Measurements from ENCODE around the gene SCN3A. TPM values are rescaled to one million over a fixed set of nuclear protein-coding genes. Genes with fewer than 3 reads are reported as not detected.

SCN3A gene
- total and polyA plus RNA-seq, 10 of the 15 experiments (the other 5 are each of a cell fraction or from before 2014, with no cell fraction given), result 0.04 to 0.34 (median 0.06) TPM; not detected in 3

DNA sequence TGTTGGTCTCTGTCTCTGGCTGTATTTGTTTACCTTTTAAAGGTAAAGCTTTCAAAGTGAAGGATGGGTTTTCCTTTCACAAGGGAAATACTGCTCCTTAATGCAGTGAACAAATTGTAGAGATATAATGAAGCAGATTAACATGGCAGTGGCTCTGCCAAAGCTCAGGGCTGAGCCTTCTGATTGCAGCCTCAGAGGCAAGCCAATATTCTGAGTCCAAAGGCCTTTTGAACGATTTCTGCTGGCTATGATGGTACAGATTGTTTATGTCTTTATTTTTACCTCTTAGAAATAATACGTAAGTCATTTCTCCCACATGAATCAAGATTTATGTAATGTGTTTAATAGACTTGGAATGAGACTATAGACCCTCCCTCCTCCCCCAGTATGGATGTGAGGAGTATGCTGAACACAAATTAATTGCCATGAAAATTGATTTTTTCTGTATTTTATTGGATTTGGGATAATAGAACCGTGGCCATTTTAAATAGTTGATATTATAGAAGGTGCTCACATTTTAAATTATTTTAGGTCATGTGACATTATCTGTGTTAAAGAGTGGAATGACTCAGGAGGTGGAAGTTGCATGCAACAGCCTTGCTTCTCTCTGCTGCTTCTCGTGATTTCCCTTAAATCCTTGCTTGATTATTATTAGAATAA is 36.1 kb upstream of the SCN3A start:
- intact Hi-C loops (cut with micrococcal nuclease; ENCODE audit: unreplicated experiment), result loop anchor here (2.0 to 5.0 kb wide), 4 partner anchors 53 to 887 kb away; partner anchors contain the start of gene SCN1A
- no peak for ATAC-seq
- TF ChIP-seq, protein P1, sequence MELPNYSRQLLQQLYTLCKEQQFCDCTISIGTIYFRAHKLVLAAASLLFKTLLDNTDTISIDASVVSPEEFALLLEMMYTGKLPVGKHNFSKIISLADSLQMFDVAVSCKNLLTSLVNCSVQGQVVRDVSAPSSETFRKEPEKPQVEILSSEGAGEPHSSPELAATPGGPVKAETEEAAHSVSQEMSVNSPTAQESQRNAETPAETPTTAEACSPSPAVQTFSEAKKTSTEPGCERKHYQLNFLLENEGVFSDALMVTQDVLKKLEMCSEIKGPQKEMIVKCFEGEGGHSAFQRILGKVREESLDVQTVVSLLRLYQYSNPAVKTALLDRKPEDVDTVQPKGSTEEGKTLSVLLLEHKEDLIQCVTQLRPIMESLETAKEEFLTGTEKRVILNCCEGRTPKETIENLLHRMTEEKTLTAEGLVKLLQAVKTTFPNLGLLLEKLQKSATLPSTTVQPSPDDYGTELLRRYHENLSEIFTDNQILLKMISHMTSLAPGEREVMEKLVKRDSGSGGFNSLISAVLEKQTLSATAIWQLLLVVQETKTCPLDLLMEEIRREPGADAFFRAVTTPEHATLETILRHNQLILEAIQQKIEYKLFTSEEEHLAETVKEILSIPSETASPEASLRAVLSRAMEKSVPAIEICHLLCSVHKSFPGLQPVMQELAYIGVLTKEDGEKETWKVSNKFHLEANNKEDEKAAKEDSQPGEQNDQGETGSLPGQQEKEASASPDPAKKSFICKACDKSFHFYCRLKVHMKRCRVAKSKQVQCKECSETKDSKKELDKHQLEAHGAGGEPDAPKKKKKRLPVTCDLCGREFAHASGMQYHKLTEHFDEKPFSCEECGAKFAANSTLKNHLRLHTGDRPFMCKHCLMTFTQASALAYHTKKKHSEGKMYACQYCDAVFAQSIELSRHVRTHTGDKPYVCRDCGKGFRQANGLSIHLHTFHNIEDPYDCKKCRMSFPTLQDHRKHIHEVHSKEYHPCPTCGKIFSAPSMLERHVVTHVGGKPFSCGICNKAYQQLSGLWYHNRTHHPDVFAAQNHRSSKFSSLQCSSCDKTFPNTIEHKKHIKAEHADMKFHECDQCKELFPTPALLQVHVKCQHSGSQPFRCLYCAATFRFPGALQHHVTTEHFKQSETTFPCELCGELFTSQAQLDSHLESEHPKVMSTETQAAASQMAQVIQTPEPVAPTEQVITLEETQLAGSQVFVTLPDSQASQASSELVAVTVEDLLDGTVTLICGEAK (IDR thresholded peaks at IDR 0.05; ENCODE audit: borderline replicate concordance), result no peak
- TF ChIP-seq FOXM1 (IDR thresholded peaks at IDR 0.05; ENCODE audit: low read depth, low read length) (no peak), SMAD1 (IDR thresholded peaks at IDR 0.05; ENCODE audit: low read depth, partially characterized antibody) (no peak), ZNF592 (IDR thresholded peaks at IDR 0.05) (no peak), ETV6 (conservative IDR thresholded peaks at IDR 0.05 in 1 of 2, IDR thresholded peaks at IDR 0.05 in 1 of 2; ENCODE audit: borderline replicate concordance in 1 of 2, low read depth in 1 of 2) (no peak), YY1 (IDR thresholded peaks at IDR 0.05; ENCODE audit: low read depth, low read length) (no peak), RUNX3 (IDR thresholded peaks at IDR 0.05; ENCODE audit: low read length) (no peak), BHLHE40 (IDR thresholded peaks at IDR 0.05; ENCODE audit: borderline replicate concordance in 1 of 2, low read depth in 2 of 2, low read length in 1 of 2) (no peak), SIN3A (IDR thresholded peaks at IDR 0.05; ENCODE audit: low read depth, low read length) (no peak), IKZF1 (conservative IDR thresholded peaks at IDR 0.05) (no peak), SMARCA5 (IDR thresholded peaks at IDR 0.05) (no peak), TBL1XR1 (IDR thresholded peaks at IDR 0.05; ENCODE audit: low read depth, low read length) (no peak), NKRF (conservative IDR thresholded peaks at IDR 0.05) (no peak)

More for the DNA sequence above, 36.1 kb upstream of the SCN3A start:
- no peak for DNase-seq (ENCODE audit: low read depth, low spot score)
- H3K79me2 ChIP-seq (ENCODE audit: control insufficient read depth, insufficient read depth, low read length), result no peaks in the 10 kb centered on the region
- SMC1A ChIA-PET (ENCODE audit: uncharacterized antibody, unreplicated experiment), result interaction anchor here (0.9 to 3.0 kb wide), 9 partner anchors 28 to 634 kb away, joined by 3 to 17 read pairs (median 5); no protein-coding TSS in a partner anchor
- no peak overlapping the region for H2AFZ ChIP-seq (ENCODE audit: control insufficient read depth, low read depth, low read length)
- H3K9me3 ChIP-seq (replicated peaks; ENCODE audit: control insufficient read depth, insufficient read depth, low read length), result no peaks in the 10 kb centered on the region
- no peak overlapping the region for H3K4me2 ChIP-seq (ENCODE audit: control insufficient read depth, insufficient read depth)
- H3K36me3 ChIP-seq (ENCODE audit: control insufficient read depth in 2 of 2, insufficient read depth in 2 of 2, low read length in 1 of 2), result no peaks in the 10 kb centered on the region
- CTCF ChIA-PET, result interaction anchor here (0.9 to 3.6 kb wide), 32 partner anchors 8 to 944 kb away, joined by 3 to 26 read pairs (median 4); partner anchors contain the start of gene SCN1A
- POLR2A ChIA-PET, result no interaction called here
- no TSS peak for BruUV-seq (replicated peaks)
- no peak overlapping the region for H3K27ac ChIP-seq (ENCODE audit: control insufficient read depth, insufficient read depth)
- RAD21 ChIA-PET (ENCODE audit: unreplicated experiment), result interaction anchor here (0.9 to 2.1 kb wide), 5 partner anchors 14 to 634 kb away, joined by 3 to 15 read pairs (median 3); no protein-coding TSS in a partner anchor
- H3K4me3 ChIP-seq, result no peak overlapping the region
- no peaks in the 10 kb centered on the region for H3K4me1 ChIP-seq (ENCODE audit: control insufficient read depth, insufficient read depth, low read length)
- H3K9ac ChIP-seq (ENCODE audit: control insufficient read depth, insufficient read depth, low read length), result no peak overlapping the region
- no peak for FAIRE-seq
- no peaks in the 10 kb centered on the region for H3K27me3 ChIP-seq (replicated peaks in 1 of 2; ENCODE audit: control insufficient read depth in 2 of 2, insufficient read depth in 2 of 2, low read length in 1 of 2)
- in situ Hi-C loops (cut with MboI), result no loop called here
- 0% methylated on average over 4 of the region's 4 CpGs for WGBS (ENCODE audit: insufficient coverage, insufficient replicate concordance, low lambda C conversion rate, missing lambda C conversion rate)
- H4K20me1 ChIP-seq (ENCODE audit: control insufficient read depth, insufficient read depth), result no peaks in the 10 kb centered on the region
